ENCODE measurements around the gene PLD6. TPM values are rescaled to one million over a fixed set of nuclear protein-coding genes. Genes with fewer than 3 reads are reported as not detected.
"Not testable (repeated sequence)": the region's sequence is repeated elsewhere in the genome, so short reads cannot be mapped to it uniquely, and the experiment has no call there.

The PLD6 gene
- total RNA-seq, 1 experiment from 2014 or later, result 4.2 TPM

GRCh38 chr17:17177176-17177575 lies 29.0 kb downstream of the PLD6 start:
- DNase-seq (ENCODE audit: low read depth), result no peak

- DNase-seq (ENCODE audit: low read depth), result no peak
These were observed 29.8 kb downstream of the PLD6 start for GRCh38 chr17:17176341-17176740.

- DNase-seq (ENCODE audit: low read depth), result no peak
These were observed 30.2 kb downstream of the PLD6 start for GRCh38 chr17:17175917-17176316.

DNA sequence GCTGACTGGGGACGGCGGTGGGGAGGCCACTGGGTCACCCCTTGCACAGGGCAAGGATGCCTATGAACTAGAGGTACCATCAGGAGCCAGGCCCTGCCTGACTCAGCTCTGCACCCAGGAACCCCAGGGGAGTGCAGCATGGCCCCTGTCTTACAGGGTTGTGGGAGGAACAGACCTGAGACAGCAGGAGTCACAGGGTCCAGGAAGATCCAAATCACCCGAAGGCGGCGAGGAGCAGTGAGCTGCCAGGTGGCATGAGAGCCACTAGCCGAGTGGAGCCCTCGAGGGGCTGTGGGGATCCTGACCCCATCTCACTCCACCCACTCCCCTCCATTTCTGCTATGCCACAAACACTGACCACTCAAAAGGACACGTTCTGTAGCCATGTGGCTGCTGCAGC lies 30.8 kb downstream of the PLD6 start:
- no peak for DNase-seq (ENCODE audit: low read depth)

DNA sequence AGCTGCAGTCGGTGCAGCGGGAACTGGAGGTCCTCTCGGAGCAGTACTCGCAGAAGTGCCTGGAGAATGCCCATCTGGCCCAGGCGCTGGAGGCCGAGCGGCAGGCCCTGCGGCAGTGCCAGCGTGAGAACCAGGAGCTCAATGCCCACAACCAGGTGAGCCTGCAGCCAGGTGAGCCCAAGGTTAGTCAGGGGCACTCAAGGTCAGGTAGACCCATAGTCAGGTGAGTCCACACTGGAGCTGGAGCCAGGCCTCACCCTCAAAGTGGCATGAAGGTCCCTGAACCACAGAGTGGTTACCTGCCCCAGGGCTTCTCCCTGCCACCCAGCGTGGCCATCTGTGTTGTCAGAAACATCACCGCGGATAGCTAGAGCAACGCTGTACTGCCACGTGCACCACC lies 32.2 kb downstream of the PLD6 start:
- no peak for DNase-seq (ENCODE audit: low read depth)

DNA sequence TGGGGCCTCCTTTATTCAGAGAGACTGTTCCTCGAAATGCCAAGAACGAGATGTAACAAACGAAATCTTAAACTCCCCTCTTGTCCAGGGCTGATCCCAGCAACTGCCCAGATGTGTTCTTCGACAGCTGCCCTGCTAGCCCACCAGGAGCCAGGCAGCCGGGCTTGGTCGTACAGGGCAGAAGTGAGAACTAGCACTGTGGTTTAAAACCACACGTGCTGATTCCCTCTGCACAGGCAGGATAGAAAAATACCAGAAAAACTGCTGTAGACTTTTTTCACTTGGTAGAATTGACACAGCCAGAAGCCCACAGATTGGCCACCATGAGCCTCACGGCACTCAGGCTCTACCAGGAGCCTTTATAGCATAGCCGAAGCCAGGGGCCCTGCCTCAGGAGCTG lies 33.1 kb downstream of the PLD6 start:
- no peak for DNase-seq (ENCODE audit: low read depth)

GRCh38 chr17:17172001-17172939 lies 33.9 kb downstream of the PLD6 start:
- no peak for DNase-seq (ENCODE audit: low read depth)

DNA sequence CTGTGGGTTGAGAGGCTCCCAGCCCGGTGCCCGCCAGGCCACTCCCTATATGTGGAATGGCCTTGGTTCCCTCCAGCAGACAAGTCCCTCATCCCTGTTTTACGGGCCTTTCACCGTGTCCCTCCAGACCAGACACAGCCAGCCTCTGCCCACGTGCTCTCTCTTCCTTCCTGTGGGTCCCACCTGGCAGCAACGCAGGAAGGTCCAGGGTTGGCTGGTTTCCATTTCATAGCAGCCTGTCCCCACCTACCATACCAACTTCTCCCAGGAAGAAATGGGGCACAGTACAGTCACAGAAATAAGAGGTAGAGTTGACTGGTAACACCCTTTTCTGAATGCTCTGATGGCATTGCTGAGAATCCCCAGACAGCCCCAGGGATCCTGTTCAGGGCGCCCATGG lies 34.9 kb downstream of the PLD6 start:
- no peak for DNase-seq (ENCODE audit: low read depth)

DNA sequence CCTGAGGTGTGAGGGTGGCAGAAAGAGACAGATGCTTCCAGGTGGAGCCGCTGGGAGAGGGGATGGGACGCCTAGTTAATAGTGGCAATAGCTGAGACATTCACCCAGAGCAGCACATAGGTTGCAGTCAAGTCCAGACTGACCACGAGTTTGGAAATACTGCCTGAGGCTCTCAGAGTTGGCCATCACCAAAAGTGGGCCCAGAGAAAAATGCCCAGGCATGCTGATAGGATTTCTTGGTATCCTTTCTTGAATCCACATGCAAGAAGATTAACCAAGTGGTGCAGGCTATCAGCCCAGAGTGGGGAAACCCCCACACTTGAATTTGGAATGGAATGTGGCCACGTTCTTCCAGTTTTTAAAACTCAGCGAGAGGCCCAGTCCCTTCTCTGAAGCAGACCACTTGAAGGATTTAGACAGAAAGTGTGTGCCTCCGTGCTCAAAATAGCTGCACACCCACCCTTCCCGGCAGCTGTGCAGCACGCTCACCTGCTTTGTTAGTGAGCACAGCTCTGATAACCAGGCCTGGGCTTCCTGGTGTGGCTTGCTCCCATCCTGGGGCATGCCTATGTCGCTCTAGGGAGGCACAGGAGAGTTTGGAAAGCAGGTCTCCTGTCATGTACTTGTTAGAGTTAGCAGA lies 35.7 kb downstream of the PLD6 start:
- DNase-seq (ENCODE audit: low read depth), result no peak

GRCh38 chr17:17169396-17169795 lies 36.7 kb downstream of the PLD6 start:
- no peak for DNase-seq (ENCODE audit: low read depth)

- no peak for DNase-seq (ENCODE audit: low read depth)
These were observed 37.7 kb downstream of the PLD6 start for GRCh38 chr17:17168401-17168800.

DNA sequence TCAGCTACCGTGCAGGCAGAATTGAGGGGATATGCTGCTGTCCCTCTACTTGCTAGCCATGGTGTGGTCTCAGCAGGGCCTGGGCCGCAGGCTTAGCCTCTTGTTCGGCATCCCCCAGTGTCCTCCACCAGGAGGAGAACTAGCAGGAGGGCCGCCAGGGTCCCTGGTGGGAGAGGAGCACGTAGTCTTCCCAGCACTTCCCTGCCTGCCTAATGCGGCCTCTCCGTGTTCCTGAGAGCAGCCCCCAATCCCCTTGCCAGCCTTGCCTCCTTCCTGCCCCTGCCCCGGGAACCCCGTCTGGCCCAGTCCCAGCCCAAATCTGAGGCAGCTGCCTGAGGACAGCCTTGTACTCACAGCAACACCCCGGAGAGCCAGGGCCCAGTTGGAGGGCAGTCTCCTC lies 38.1 kb downstream of the PLD6 start:
- no peak for DNase-seq (ENCODE audit: low read depth)

- no peak for DNase-seq (ENCODE audit: low read depth)
These were observed 38.8 kb downstream of the PLD6 start for GRCh38 chr17:17167356-17167755.

- no peak for DNase-seq (ENCODE audit: low read depth)
These were observed 39.7 kb downstream of the PLD6 start for GRCh38 chr17:17166446-17166845.

- no peak for DNase-seq (ENCODE audit: low read depth)
These were observed 40.3 kb downstream of the PLD6 start for GRCh38 chr17:17165666-17166308.

DNA sequence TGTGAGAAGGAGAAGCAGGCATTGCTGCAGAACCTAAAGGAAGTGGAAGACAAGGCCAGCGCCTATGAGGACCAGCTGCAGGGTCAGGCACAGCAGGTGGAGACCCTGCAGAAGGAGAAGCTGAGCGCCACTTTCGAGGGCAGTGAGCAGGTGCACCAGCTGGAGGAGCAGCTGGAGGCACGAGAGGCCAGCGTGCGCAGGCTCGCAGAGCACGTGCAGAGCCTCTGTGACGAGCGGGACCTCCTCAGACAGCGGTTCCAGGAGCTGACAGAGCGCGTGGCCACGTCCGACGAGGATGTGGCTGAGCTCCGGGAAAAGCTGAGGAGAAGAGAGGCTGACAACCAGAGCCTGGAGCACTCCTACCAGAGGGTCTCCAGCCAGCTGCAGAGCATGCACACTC lies 41.5 kb downstream of the PLD6 start:
- no peak for DNase-seq (ENCODE audit: low read depth)

GRCh38 chr17:17164156-17164555 lies 42.0 kb downstream of the PLD6 start:
- no peak for DNase-seq (ENCODE audit: low read depth)

- no peak for DNase-seq (ENCODE audit: low read depth)
These were observed 44.4 kb downstream of the PLD6 start for GRCh38 chr17:17161759-17162158.

- DNase-seq (ENCODE audit: low read depth), result no peak
These were observed 45.0 kb downstream of the PLD6 start for GRCh38 chr17:17161121-17161520.

DNA sequence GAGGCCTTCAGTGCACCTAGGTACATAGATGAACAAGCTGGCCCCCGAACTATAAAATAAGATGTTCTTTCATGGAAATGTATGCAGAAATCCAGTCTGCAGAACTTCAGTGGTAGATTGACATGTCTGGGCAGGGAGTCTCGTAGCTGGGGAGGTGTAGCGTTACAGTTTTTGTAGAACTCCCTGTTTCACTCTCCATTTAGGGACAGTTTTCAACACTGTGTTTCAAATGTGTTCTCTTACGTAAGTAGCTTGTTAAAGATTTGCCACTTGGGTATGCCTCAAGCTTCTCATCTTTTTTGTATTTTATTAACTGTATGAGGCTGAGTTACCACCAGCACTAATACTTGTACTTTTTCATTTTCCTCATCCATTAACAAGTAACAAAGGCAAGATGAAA lies 46.6 kb downstream of the PLD6 start:
- DNase-seq (ENCODE audit: low read depth), result no peak

GRCh38 chr17:17158506-17158905 lies 47.6 kb downstream of the PLD6 start:
- not testable (repeated sequence) for DNase-seq (ENCODE audit: low read depth)

DNA sequence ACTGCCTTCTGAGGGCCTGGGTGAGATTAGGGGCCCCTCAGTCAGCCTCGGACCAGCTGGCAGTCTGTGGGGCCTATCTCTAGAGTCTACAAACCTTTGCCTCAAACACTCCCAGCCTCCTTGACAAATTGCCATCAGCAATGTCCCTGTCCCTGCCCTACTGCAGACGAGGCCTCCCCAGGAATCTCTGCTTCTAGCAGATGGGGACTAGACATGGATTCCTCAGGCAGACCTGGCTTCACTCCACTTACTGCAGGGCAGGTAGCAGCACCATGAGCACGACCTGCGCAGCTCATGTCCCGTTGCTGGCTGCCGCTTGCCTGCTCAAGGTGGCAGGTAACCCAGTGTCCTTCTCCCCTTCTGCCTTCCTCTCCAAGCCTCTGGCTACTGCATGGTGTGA lies 49.1 kb downstream of the PLD6 start:
- DNase-seq (ENCODE audit: low read depth), result no peak

DNA sequence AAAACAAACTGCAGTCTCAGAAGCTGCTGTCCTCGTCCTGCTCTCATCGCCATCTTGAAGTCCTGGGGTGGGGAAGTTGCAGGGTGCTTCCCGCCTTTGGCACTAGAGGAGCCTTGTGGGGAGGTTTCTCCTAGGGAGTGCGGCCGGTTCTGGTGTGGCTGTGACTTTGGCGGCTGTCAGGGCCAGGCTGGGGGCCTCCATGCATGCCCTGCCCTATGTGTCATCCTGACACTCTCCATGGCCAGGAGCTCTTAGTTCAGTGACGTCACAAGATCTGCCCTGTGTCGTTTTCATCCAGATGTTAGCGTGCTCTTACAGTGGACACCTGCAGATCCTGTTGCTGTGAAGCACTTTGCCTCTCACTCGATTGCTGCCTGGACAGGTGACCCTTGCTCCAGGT lies 49.6 kb downstream of the PLD6 start:
- DNase-seq (ENCODE audit: low read depth), result peak; percentile 46
